Frontal cortex (tissue), 4 donors: ENCODE results near the gene CDH23. TPM values are rescaled to one million over a fixed set of nuclear protein-coding genes. Genes with fewer than 3 reads are reported as not detected.
"Not testable (repeated sequence)": the region's sequence is repeated elsewhere in the genome, so short reads cannot be mapped to it uniquely, and the experiment has no call there.

Source experiments
- DNase-seq, 2 donors: peaks; one replicate each; pipeline ENCODE4 v3.0.0; 2012; ENCODE audit warnings: low spot score in 2 of 2
- FAIRE-seq: peaks from 2 replicates; lab custom pipeline; 2012; peaks lifted over from hg19 to GRCh38; lab: Jason Lieb, UNC
- total RNA-seq: library from RNA; depleted of rRNA; stranded (reverse); fragments of >200 nt; gene quantifications from one replicate; pipeline ENCODE4 v1.2.3, GENCODE V29; 2014
- donor health status: control.
- donor health status: control.
- donor health status: control.

CDH23 gene
- total RNA-seq = 3.3 TPM

DNA sequence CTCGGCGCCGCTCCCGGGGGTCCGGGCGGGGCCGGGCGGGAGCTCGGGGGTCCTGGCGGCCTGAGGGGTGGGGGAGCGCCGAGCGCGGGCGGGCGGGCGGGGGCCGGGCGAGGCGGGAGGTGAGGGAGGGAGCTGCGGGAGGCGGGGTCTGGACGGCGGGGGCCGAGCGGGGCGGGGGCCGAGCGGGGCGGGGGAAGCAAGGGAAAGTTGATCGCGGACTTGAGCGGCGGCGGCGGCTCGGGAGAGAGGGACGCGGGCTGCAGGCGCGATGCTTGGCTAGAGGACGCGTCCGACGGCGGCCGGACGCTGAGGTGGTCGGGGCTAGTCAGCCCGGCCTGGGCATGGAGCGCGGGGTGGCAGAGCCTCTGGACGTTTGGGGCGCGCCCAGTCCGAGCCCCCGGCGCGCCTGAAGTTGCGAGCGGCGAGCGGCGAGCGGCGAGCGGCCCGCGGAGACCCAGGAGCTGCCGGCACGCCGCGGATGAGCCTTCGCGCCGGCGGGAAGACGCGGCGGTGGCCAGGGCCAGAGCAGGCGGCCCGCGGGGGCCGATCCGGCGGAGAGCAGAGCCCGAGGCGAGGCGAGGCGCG is at the start of gene CDH23:
Gene CDH23 (plus strand): TSS at position 210 of the 585 bp plus-strand sequence. CDS start 42,912 bp downstream, outside the sequence.
- DNase-seq (peak; percentile 72 to 73), FAIRE-seq (no peak)

GRCh38 chr10:71347587-71348395 is 48.9 kb upstream of the CDH23 start:
- DNase-seq = no peak
- FAIRE-seq = no peak

- no peak for DNase-seq
- no peak for FAIRE-seq
Observed at GRCh38 chr10:71348850-71349249, 47.9 kb upstream of the CDH23 start.

- no peak for DNase-seq
- no peak for FAIRE-seq
Observed at GRCh38 chr10:71349406-71349805, 47.3 kb upstream of the CDH23 start.

DNA sequence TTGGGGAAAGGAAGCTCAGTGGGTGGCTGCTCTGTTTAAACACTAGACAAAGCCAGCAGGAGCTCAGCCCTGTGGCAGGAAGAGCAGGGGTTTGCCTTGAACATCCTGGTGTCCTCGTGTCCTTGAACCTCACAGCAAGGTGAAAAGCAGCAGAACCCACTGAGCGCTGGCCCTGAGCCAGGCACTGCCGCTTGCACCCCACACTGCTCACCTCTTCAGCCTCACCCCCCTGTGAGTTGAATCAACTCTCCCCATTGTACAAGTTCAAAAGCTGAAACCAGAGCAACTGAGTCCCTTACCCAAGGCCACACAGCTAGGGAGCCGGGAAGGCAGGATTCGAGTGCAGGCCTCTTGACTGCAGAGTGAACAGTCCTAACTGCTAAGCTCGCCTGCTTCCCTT is 45.6 kb upstream of the CDH23 start:
- FAIRE-seq (no peak), DNase-seq (no peak)

DNA sequence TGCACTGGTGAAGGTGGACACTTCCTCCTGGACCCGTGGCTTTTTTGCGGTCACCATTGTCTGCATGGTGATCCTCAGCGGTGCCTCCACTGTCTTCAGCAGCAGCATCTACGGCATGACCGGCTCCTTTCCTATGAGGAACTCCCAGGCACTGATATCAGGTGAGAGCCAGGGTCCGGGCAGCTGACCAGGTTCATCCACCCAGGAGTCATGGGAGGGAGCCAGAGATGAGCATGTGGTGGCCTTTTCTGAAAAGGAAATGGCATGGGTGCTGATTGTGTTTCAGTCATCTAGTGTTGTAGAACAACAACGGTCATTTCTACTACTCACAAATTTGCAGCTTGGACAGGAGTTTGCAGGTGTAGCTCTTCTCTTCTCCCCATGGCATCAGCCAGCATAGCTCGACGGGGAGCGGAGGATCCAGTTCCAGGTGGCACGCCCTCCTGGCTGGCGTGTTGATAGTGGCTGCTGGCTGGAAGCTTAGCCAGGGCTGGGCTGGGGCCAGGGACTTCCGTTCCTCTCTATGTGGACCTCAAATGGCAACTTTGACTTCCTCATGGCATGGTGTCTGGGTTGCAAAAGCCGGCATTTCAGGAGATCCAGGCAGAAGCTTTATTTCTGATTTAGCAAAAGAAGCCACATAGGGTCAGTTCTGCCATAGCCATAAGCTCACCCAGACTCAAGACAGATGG is 44.9 kb upstream of the CDH23 start:
- no peak for FAIRE-seq
- DNase-seq = no peak

GRCh38 chr10:71353639-71354038 is 43.1 kb upstream of the CDH23 start:
- DNase-seq (no peak), FAIRE-seq (no peak)

DNA sequence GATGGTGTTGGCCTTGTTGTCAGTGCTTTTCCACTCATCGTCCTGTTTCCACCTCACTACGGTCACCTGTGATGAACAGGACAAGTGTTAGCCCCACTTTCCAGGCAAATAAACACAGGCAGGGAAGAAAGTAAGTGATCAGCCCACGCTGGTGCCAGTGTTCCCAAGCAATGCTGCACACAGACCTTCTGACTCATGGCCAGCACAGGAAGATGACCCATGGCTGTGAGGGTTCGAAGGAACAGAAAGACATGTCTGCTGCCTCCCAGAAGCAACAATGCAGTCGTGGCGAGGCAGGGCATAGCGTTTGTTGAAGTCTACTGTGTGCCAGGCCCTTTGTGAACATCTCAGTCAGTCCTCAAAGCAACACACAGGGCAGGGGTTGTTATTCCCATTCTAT is 41.9 kb upstream of the CDH23 start:
- FAIRE-seq (no peak), DNase-seq (no peak)

- FAIRE-seq (no peak), DNase-seq (no peak)
Observed at GRCh38 chr10:71355886-71356285, 40.8 kb upstream of the CDH23 start.

DNA sequence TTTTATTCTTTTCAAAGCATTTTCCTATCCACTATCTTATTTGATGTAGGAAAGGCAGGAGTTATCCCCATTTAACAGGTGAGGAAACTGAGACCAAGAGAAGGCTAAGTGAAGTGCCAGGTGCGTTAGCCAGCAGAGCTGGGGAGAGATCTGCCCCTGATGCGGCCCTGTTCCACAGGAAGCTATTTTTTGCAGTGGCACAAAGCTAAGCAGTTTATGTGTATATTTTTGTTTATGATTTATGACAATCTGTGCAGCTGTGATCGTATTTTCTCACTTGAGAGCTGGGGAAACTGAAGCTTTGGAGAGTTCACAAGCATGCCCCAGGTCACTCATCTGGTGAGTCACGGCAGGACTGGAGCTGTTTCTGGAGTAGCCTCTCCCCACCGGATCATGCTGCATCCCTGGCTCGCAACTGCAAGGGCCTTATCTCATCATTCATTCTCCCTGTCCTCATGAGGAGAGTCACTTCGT is 38.9 kb upstream of the CDH23 start:
- FAIRE-seq = no peak
- no peak for DNase-seq

- DNase-seq (no peak), FAIRE-seq (no peak)
Observed at GRCh38 chr10:71358277-71358676, 38.4 kb upstream of the CDH23 start.

- not testable (repeated sequence) for DNase-seq, FAIRE-seq
Observed at GRCh38 chr10:71358906-71359305, 37.8 kb upstream of the CDH23 start.

GRCh38 chr10:71359364-71360046 is 37.2 kb upstream of the CDH23 start:
- FAIRE-seq (no peak), DNase-seq (peak in 1 of 2 donors; percentile 34)

DNA sequence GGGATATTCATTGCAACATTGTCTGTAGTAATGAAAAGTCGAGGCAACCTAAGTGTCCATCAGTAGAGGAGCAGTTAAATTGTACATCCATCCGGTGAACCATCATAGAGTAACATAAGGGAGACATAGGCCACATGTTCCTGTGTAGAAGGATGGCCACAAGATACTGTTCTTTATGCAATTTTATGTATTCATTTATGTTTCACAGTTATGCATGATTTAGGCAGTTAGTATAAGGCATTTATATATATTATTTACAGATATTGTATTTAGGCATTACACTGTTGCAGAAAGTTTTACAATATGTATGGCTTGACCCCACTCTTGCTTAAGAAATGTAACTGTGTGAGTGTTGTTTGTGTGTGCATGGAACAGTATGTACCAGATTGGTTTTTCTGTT is 36.0 kb upstream of the CDH23 start:
- FAIRE-seq (no peak), DNase-seq (no peak)

DNA sequence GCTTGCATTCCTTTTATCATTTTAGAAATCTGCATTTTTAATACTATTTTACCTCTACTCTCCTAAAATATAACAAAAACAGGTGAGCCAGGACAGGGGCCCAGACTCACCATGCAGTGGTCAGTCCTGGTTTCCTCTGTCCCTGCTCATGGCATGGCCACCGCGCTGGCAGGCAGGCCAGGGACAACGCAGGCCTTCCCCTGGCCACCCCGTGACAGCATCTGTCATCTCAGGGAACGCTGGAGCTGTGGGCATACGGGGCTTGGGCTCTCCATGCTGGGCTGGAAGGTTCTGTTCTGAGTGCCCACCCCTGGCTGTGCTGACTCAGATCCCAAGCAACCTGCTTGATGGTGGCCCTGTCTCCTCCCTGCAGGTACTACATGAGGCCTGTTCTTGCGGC is 35.1 kb upstream of the CDH23 start:
- no peak for DNase-seq
- no peak for FAIRE-seq

DNA sequence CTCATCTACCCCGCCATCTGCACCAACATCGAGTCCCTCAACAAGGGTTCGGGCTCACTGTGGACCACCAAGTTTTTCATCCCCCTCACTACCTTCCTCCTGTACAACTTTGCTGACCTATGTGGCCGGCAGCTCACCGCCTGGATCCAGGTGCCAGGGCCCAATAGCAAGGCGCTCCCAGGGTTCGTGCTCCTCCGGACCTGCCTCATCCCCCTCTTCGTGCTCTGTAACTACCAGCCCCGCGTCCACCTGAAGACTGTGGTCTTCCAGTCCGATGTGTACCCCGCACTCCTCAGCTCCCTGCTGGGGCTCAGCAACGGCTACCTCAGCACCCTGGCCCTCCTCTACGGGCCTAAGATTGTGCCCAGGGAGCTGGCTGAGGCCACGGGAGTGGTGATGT is 34.6 kb upstream of the CDH23 start:
- FAIRE-seq (no peak), DNase-seq (no peak)

DNA sequence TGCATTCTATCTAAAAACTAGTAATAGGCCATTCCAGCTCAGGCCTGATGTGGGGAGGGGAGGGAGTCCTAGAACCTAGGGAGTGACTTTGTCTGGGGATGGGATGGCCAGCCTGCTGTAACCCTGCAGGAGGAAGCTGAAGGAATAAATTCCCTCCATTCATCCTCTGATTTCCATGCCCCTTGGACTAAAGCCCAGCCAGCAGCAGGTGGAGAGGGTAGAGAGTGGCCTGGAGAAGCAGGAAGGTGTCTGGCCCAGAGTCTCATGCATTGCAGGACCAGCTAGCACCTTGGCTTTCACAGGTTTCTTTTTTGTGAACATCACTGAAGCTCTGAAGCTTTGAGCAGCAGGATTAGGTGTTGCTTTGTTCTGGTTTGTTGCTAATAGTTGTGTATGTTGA is 32.8 kb upstream of the CDH23 start:
- no peak for FAIRE-seq

DNA sequence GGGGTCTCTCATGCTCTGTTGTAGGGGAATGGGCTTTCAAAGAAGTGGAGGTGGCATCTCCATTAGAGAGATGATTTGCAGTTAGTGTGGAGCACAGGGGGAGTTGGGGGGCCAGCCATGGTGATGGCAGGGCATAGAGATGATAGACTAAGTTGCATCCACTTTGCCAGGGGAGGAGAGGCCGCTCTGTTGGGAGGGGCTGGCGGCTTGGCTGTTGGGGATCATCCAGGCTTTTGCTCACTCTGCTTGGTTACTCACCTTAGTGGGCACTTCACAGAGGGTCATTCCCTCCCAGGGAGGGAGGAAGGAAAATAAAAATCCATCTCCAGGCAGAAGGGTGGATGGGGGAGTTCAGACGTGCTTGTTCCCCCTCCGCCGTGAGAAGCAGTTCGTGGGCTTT is 31.4 kb upstream of the CDH23 start:
- FAIRE-seq (no peak), DNase-seq (no peak)

More for the DNA sequence above, 32.8 kb upstream of the CDH23 start:
- DNase-seq = no peak

- FAIRE-seq (no peak), DNase-seq (no peak)
Observed at GRCh38 chr10:71366690-71367089, 30.0 kb upstream of the CDH23 start.

- no peak for FAIRE-seq
- no peak for DNase-seq
Observed at GRCh38 chr10:71367271-71367670, 29.4 kb upstream of the CDH23 start.
